ENCODE data around the gene ARSD. TPM values are rescaled to one million over a fixed set of nuclear protein-coding genes. Genes with fewer than 3 reads are reported as not detected.
A peak's percentile ranks its signal among the peaks of the same experiment; 100 is the strongest.
"Not testable (repeated sequence)": the region's sequence is repeated elsewhere in the genome, so short reads cannot be mapped to it uniquely, and the experiment has no call there.

Gene ARSD
- polyA plus RNA-seq, 1 of the 3 experiments (the other 2 are of a cell fraction): 19.8 TPM

DNA sequence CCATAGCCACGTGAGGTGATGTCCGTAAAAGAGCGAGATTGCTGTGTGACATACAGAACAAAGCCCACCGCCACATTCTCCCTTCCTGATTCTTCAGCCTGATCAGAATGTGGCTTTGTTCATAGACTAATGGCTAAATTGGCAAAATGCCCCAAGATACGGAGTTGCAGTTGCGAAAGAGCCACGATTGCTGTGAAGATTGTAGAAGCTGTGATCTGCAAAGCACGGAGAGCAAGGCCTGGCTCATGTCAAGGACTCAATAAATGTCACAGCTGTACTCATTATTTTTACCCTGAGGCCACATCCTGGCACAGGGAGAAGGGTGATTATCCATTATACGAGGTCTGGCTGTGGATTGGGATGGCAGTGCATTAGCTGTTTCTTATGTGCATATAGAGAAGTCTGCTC, 34.2 kb downstream of the ARSD start (continued):
- TF ChIP-seq, protein P1, sequence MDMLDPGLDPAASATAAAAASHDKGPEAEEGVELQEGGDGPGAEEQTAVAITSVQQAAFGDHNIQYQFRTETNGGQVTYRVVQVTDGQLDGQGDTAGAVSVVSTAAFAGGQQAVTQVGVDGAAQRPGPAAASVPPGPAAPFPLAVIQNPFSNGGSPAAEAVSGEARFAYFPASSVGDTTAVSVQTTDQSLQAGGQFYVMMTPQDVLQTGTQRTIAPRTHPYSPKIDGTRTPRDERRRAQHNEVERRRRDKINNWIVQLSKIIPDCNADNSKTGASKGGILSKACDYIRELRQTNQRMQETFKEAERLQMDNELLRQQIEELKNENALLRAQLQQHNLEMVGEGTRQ (IDR thresholded peaks at IDR 0.05; ENCODE audit: borderline replicate concordance, low read depth, low read length): no peak
- no peak for TF ChIP-seq RXRA (IDR thresholded peaks at IDR 0.05; ENCODE audit: borderline replicate concordance, low read depth)
- peak; percentile 70 for TF ChIP-seq FOXM1 (IDR thresholded peaks at IDR 0.05; ENCODE audit: low read depth)
- TF ChIP-seq, protein P2, sequence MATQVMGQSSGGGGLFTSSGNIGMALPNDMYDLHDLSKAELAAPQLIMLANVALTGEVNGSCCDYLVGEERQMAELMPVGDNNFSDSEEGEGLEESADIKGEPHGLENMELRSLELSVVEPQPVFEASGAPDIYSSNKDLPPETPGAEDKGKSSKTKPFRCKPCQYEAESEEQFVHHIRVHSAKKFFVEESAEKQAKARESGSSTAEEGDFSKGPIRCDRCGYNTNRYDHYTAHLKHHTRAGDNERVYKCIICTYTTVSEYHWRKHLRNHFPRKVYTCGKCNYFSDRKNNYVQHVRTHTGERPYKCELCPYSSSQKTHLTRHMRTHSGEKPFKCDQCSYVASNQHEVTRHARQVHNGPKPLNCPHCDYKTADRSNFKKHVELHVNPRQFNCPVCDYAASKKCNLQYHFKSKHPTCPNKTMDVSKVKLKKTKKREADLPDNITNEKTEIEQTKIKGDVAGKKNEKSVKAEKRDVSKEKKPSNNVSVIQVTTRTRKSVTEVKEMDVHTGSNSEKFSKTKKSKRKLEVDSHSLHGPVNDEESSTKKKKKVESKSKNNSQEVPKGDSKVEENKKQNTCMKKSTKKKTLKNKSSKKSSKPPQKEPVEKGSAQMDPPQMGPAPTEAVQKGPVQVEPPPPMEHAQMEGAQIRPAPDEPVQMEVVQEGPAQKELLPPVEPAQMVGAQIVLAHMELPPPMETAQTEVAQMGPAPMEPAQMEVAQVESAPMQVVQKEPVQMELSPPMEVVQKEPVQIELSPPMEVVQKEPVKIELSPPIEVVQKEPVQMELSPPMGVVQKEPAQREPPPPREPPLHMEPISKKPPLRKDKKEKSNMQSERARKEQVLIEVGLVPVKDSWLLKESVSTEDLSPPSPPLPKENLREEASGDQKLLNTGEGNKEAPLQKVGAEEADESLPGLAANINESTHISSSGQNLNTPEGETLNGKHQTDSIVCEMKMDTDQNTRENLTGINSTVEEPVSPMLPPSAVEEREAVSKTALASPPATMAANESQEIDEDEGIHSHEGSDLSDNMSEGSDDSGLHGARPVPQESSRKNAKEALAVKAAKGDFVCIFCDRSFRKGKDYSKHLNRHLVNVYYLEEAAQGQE (IDR thresholded peaks at IDR 0.05; ENCODE audit: low read depth, low read length): no peak
- peak; percentile 58 for TF ChIP-seq JUND (IDR thresholded peaks at IDR 0.05)

DNA sequence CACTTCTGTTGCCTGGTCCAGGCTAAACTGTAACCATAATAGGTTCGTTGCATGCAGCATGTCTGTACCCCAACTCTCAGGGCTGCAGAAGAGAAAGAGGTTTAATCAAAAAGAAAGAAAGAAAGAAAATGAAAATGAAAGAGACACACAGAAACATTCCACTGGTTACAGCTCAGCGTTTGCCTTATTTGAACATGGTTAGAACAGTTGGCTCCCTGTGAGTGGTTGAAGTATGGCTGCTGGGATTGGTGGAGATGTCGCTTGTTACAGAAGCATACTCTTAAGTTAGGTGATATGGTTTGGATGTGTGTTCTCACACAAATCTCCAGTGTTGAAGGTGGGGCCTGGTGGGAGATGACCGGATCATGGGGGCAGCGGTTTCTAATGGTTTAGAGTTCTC, 36.3 kb downstream of the ARSD start:
- POLR2A ChIA-PET: no interaction called here
- 77% methylated on average over 5 of the region's 5 CpGs for WGBS (ENCODE audit: low lambda C conversion rate)
- Histone ChIP-seq H3K9me3 (no peaks in the 10 kb centered on the region), H3K4me3 (ENCODE audit: low read depth in 2 of 2, low read length in 1 of 2) (no peak overlapping the region), H3K36me3 (replicated peaks in 1 of 2; ENCODE audit: control insufficient read depth in 1 of 2, insufficient read depth in 2 of 2, low read length in 1 of 2) (no peaks in the 10 kb centered on the region), H3K27ac (ENCODE audit: low read depth in 2 of 2, low read length in 1 of 2) (no peak overlapping the region), H3K9me2 (no peaks in the 10 kb centered on the region), H4K20me1 (ENCODE audit: insufficient read depth) (no peaks in the 10 kb centered on the region), H3K4me2 (no peak overlapping the region), H3K9ac (no peak overlapping the region), H2AFZ (ENCODE audit: low read depth) (no peak overlapping the region), H3K4me1 (ENCODE audit: control insufficient read depth in 1 of 2, insufficient read depth in 2 of 2, low read depth in 1 of 2, low read length in 1 of 2) (peaks cover 0 to 6% of the 10 kb centered on the region in 2 experiments; a peak in 2 of 4 replicates), H3K27me3 (ENCODE audit: insufficient read depth) (no peaks in the 10 kb centered on the region), H3K79me2 (ENCODE audit: insufficient read depth) (no peaks in the 10 kb centered on the region), H3F3A (replicated peaks; ENCODE audit: insufficient read depth) (no peaks in the 10 kb centered on the region)
- TF ChIP-seq RXRA (IDR thresholded peaks at IDR 0.05; ENCODE audit: borderline replicate concordance, low read depth) (no peak), FOSL2 (IDR thresholded peaks at IDR 0.05; ENCODE audit: borderline replicate concordance, low read depth) (no peak), NRF1 (IDR thresholded peaks at IDR 0.05; ENCODE audit: low read depth, low read length) (no peak), FOXJ3 (CRISPR knock-in tag; IDR thresholded peaks at IDR 0.05) (no peak), CHD2 (IDR thresholded peaks at IDR 0.05; ENCODE audit: low read length, partially characterized antibody) (no peak), SMC3 (IDR thresholded peaks at IDR 0.05; ENCODE audit: low read depth, low read length) (no peak), EP300 (IDR thresholded peaks at IDR 0.05; ENCODE audit: borderline replicate concordance in 1 of 2, low read depth in 1 of 2, low read length in 1 of 2) (no peak), MXI1 (IDR thresholded peaks at IDR 0.05; ENCODE audit: low read depth, low read length) (no peak), POLR2AphosphoS5 (IDR thresholded peaks at IDR 0.05; ENCODE audit: low read depth, low read length) (no peak), SIN3A (IDR thresholded peaks at IDR 0.05; ENCODE audit: borderline replicate concordance, low read depth, low read length) (no peak), YY1 (IDR thresholded peaks at IDR 0.05; ENCODE audit: low read depth) (no peak)
- TF ChIP-seq, protein P2 (IDR thresholded peaks at IDR 0.05; ENCODE audit: low read depth, low read length): no peak
- CTCF ChIA-PET: interaction anchor here (1.0 kb wide), 1 partner anchor 30 kb away, joined by 3 read pairs; no protein-coding TSS in a partner anchor
- no peak for DNase-seq

DNA sequence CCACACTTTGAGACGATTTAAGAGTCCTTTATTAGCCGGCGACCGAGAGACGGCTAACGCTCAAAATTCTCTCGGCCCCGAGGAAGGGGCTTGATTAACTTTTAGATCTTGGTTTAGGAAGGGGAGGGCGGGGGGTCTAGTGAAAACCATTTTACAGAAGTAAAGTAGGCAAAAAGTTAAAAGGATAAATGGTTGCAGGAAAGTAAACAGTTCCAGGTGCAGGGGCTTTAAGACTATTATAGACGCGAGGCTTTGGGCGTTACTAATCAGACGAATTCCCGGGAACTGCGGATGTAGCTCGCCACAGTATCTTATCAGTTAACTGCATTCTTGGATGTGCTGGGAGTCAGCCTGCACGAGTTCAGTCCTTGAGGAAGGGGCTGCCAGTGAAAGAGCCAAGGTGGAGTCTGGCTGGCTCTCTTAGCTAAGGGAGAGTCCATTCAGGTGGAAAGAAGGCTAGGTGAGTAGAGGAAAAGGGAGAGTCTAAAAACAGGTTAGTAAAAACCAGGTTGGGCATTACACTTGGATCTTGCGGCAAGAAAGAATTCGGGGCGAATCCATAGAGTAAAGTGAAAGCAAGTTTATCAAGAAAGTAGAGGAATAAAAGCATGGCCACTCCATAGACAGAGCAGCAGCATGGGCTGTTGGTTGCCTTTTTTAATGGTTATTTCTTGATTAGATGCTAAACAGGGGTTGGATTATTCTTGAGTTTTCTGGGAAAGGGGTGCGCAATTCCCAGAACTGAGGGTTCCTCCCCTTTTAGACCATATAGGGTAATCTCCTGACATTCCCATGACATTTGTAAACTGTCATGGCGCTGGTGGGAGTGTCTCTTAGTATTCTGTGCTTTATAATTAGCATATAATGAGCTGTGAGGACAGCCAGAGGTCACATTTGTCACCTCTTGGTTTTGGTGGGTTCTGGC, 38.3 kb downstream of the ARSD start:
- CTCF ChIA-PET: interaction anchor here (0.6 kb wide), 2 partner anchors 38 to 141 kb away, joined by 3 to 4 read pairs; partner anchors contain the start of gene ARSD
- H4K20me1 ChIP-seq (ENCODE audit: insufficient read depth); H2AFZ ChIP-seq (ENCODE audit: low read depth); H3K4me3 ChIP-seq (ENCODE audit: low read depth in 2 of 2, low read length in 1 of 2); H3K79me2 ChIP-seq (ENCODE audit: insufficient read depth); H3K9me3 ChIP-seq; H3K27ac ChIP-seq (ENCODE audit: low read depth in 2 of 2, low read length in 1 of 2); H3F3A ChIP-seq (replicated peaks; ENCODE audit: insufficient read depth); H3K9ac ChIP-seq; H3K36me3 ChIP-seq (replicated peaks in 1 of 2; ENCODE audit: control insufficient read depth in 1 of 2, insufficient read depth in 2 of 2, low read length in 1 of 2); H3K27me3 ChIP-seq (ENCODE audit: insufficient read depth); DNase-seq; H3K9me2 ChIP-seq; POLR2A ChIA-PET; H3K4me2 ChIP-seq; H3K4me1 ChIP-seq (ENCODE audit: control insufficient read depth in 1 of 2, insufficient read depth in 2 of 2, low read depth in 1 of 2, low read length in 1 of 2): not testable (repeated sequence)
- WGBS (ENCODE audit: low lambda C conversion rate): 78% methylated on average over 20 of the region's 22 CpGs

All from SK-N-SH (cell line).